GM19372 (cell line): ENCODE measurements around the gene WDR82.
"Not testable (repeated sequence)": the region's sequence is repeated elsewhere in the genome, so short reads cannot be mapped to it uniquely, and the experiment has no call there.

Experiments
- ATAC-seq: cut with Tn5 transposase; IDR thresholded peaks from one replicate; pipeline ENCODE4 v1.9.1; 2021; ENCODE audit warnings: mild to moderate bottlenecking, low read depth, moderate library complexity; ENCODE audit not compliant: unreplicated experiment

Gene WDR82

GRCh38 chr3:52290596-52291507, 12.4 kb upstream of the WDR82 start:
- ATAC-seq, result no peak

- no peak for ATAC-seq
These were observed 11.5 kb upstream of the WDR82 start for GRCh38 chr3:52289747-52290595.

- no peak for ATAC-seq
These were observed 10.9 kb upstream of the WDR82 start for GRCh38 chr3:52289338-52289746.

GRCh38 chr3:52288674-52289073, 10.2 kb upstream of the WDR82 start:
- ATAC-seq, result no peak

GRCh38 chr3:52286777-52287110, 8.3 kb upstream of the WDR82 start:
- ATAC-seq, result no peak

GRCh38 chr3:52284051-52284450, 5.6 kb upstream of the WDR82 start:
- ATAC-seq, result not testable (repeated sequence)

GRCh38 chr3:52283306-52283705, 4.9 kb upstream of the WDR82 start:
- ATAC-seq, result no peak

GRCh38 chr3:52281981-52282801, 3.7 kb upstream of the WDR82 start:
- ATAC-seq, result no peak

GRCh38 chr3:52280050-52280461, 1.6 kb upstream of the WDR82 start:
- ATAC-seq, result no peak

- ATAC-seq, result no peak
These were observed 1.1 kb upstream of the WDR82 start for GRCh38 chr3:52279596-52279995.

GRCh38 chr3:52277972-52278509, 408 bp downstream of the WDR82 start:
- ATAC-seq, result peak; percentile 58

- ATAC-seq, result no peak
These were observed 1.1 kb downstream of the WDR82 start for GRCh38 chr3:52277071-52277964.

GRCh38 chr3:52274781-52275180, 3.7 kb downstream of the WDR82 start:
- ATAC-seq, result not testable (repeated sequence)

- ATAC-seq, result no peak
These were observed 5.6 kb downstream of the WDR82 start for GRCh38 chr3:52272831-52273230.

GRCh38 chr3:52272172-52272571, 6.3 kb downstream of the WDR82 start:
- ATAC-seq, result not testable (repeated sequence)

- ATAC-seq, result no peak
These were observed 8.1 kb downstream of the WDR82 start for GRCh38 chr3:52270252-52270754.

GRCh38 chr3:52269776-52270175, 8.7 kb downstream of the WDR82 start:
- no peak for ATAC-seq

GRCh38 chr3:52268036-52268435, 10.4 kb downstream of the WDR82 start:
- ATAC-seq, result no peak

GRCh38 chr3:52265387-52265786, 13.1 kb downstream of the WDR82 start:
- no peak for ATAC-seq
